ENCODE data around the gene PNLIPRP3. TPM values are rescaled to one million over a fixed set of nuclear protein-coding genes. Genes with fewer than 3 reads are reported as not detected.

The PNLIPRP3 gene
- total RNA-seq, 2 experiments from 2014 or later = not detected

DNA sequence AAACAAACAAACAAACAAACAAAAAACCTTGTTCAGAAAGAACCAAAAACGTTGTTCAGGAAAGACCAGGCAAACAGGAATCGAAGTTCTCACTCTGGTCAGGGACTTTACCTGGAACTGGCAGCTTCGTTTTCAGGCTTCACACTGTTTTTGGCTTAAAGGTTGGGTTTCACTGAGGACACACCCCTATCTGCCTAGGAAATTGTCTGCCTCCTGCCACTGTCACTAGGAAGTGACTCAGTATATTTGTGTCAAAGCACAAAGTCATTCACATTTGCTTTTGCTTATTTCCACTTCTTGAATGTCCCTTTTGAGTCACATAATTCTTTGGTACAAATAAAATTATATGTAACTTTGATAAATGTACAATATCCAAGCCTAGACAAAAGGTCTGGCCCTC, 37.9 kb downstream of the PNLIPRP3 start:
- Mint-ChIP-seq H3K9me3 (no peaks in the 10 kb centered on the region), H3K4me3 (no peak overlapping the region), H3K36me3 (ENCODE audit: low read depth) (no peaks in the 10 kb centered on the region), H3K27me3 (no peaks in the 10 kb centered on the region), H3K4me1 (ENCODE audit: low read depth) (no peaks in the 10 kb centered on the region), H3K27ac (no peak overlapping the region)
- H3K27ac ChIP-seq (ENCODE audit: low read depth in 1 of 2, low read length in 2 of 2) = no peak overlapping the region
- no peak overlapping the region for H3K4me3 ChIP-seq (ENCODE audit: low read length)
- H3K9me3 ChIP-seq (ENCODE audit: control insufficient read depth in 1 of 2, insufficient read depth in 1 of 2, low read length in 2 of 2) = peaks cover 0 to 3% of the 10 kb centered on the region in 2 experiments
- POLR2A ChIA-PET = no interaction called here
- DNase-seq = peak in 2 of 14 experiments; percentile 13 to 17
- TF ChIP-seq, protein P1, sequence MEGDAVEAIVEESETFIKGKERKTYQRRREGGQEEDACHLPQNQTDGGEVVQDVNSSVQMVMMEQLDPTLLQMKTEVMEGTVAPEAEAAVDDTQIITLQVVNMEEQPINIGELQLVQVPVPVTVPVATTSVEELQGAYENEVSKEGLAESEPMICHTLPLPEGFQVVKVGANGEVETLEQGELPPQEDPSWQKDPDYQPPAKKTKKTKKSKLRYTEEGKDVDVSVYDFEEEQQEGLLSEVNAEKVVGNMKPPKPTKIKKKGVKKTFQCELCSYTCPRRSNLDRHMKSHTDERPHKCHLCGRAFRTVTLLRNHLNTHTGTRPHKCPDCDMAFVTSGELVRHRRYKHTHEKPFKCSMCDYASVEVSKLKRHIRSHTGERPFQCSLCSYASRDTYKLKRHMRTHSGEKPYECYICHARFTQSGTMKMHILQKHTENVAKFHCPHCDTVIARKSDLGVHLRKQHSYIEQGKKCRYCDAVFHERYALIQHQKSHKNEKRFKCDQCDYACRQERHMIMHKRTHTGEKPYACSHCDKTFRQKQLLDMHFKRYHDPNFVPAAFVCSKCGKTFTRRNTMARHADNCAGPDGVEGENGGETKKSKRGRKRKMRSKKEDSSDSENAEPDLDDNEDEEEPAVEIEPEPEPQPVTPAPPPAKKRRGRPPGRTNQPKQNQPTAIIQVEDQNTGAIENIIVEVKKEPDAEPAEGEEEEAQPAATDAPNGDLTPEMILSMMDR (IDR thresholded peaks at IDR 0.05) = no peak
- intact Hi-C loops (cut with DNase I, micrococcal nuclease) = no loop called here
- H3K4me1 ChIP-seq (ENCODE audit: insufficient read depth, low read length) = no peaks in the 10 kb centered on the region
- CTCF ChIA-PET = no interaction called here
- H3K36me3 ChIP-seq (ENCODE audit: insufficient read depth, low read length) = no peaks in the 10 kb centered on the region
- no peaks in the 10 kb centered on the region for H3K27me3 ChIP-seq (ENCODE audit: control insufficient read depth in 1 of 2, insufficient read depth in 2 of 2, low read length in 2 of 2)
- ATAC-seq (ENCODE audit: poor library complexity) = no peak

DNA sequence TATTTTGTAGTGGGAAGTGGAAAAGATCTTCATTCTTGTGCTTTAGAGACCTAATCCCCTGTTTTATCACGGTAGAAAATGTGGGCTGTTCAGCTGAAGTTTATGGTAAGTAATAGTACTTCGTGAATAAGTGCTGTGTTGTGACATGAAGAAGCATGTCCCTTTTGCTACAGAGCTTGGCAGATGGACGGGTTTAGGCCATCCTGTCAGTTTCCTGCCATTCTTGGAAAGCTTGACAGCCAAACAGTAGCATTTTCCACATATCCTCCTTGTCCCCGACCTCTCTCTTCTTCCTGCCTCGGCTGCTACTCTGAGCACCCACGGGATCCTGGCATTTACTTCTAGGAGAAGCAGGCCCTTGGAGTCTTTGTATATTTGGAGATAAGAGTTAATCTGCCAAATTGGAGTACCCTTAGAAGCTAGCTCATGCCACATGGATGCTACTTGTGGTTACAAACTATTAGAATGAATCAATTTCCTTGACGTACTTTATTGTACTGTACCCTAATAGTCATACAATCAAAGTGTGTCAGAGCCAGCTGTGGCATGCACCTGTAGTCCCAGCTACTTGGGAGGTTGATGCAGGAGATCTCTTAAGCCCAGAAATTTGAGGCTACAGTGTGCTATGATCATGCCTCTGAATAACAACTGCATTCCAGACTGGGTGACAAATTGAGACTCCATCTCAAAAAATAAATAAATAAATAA, 39.2 kb downstream of the PNLIPRP3 start:
- DNase-seq = no peak
- H3K9me3 Mint-ChIP-seq = no peaks in the 10 kb centered on the region
- no peak overlapping the region for H3K4me3 ChIP-seq (ENCODE audit: low read length)
- no peak overlapping the region for H3K27ac Mint-ChIP-seq
- no peak for ATAC-seq (ENCODE audit: poor library complexity)
- no peaks in the 10 kb centered on the region for H3K36me3 Mint-ChIP-seq (ENCODE audit: low read depth)
- H3K27me3 Mint-ChIP-seq = no peaks in the 10 kb centered on the region
- peaks cover 0 to 3% of the 10 kb centered on the region in 2 experiments for H3K9me3 ChIP-seq (ENCODE audit: control insufficient read depth in 1 of 2, insufficient read depth in 1 of 2, low read length in 2 of 2)
- no peaks in the 10 kb centered on the region for H3K4me1 ChIP-seq (ENCODE audit: insufficient read depth, low read length)
- H3K27ac ChIP-seq (ENCODE audit: low read depth in 1 of 2, low read length in 2 of 2) = no peak overlapping the region
- TF ChIP-seq, protein P1 (IDR thresholded peaks at IDR 0.05) = no peak
- CTCF ChIA-PET = no interaction called here
- intact Hi-C loops (cut with DNase I, micrococcal nuclease) = no loop called here
- no peaks in the 10 kb centered on the region for H3K27me3 ChIP-seq (ENCODE audit: control insufficient read depth in 1 of 2, insufficient read depth in 2 of 2, low read length in 2 of 2)
- POLR2A ChIA-PET = no interaction called here
- H3K4me1 Mint-ChIP-seq (ENCODE audit: low read depth) = no peaks in the 10 kb centered on the region
- no peak overlapping the region for H3K4me3 Mint-ChIP-seq
- H3K36me3 ChIP-seq (ENCODE audit: insufficient read depth, low read length) = no peaks in the 10 kb centered on the region

DNA sequence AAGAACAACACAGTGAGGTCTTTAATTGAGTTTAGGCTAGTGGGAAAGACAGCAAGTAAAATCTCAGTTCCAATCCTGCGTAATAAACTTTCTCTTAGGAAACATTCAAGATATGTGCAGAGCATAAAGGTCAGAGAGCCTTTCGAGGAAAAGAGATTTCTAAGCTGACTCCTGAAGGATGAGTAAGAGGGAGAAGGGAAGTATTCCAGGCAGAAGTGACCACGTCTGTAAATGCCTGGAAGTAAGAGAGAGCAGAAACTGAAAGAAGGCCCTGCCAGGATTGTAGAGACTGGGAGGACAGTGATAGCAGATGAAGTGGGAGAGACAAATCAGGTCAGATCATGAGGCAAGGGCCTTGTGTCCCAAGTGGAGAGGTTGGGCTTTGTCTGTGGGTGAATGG, 41.8 kb downstream of the PNLIPRP3 start:
- Histone ChIP-seq H3K9me3 (ENCODE audit: control insufficient read depth in 1 of 2, insufficient read depth in 1 of 2, low read length in 2 of 2) (peaks cover 0 to 1% of the 10 kb centered on the region in 2 experiments), H3K27me3 (ENCODE audit: control insufficient read depth in 1 of 2, insufficient read depth in 2 of 2, low read length in 2 of 2) (no peaks in the 10 kb centered on the region), H3K4me3 (ENCODE audit: low read length) (no peak overlapping the region), H3K36me3 (ENCODE audit: insufficient read depth, low read length) (no peaks in the 10 kb centered on the region), H3K4me1 (ENCODE audit: insufficient read depth, low read length) (no peaks in the 10 kb centered on the region), H3K27ac (ENCODE audit: low read depth in 1 of 2, low read length in 2 of 2) (no peak overlapping the region)
- intact Hi-C loops (cut with DNase I, micrococcal nuclease) = no loop called here
- DNase-seq (no peak), ATAC-seq (ENCODE audit: poor library complexity) (no peak)
- H3K27ac Mint-ChIP-seq = no peak overlapping the region
- peaks cover 8% of the 10 kb centered on the region for H3K27me3 Mint-ChIP-seq
- H3K9me3 Mint-ChIP-seq = no peaks in the 10 kb centered on the region
- TF ChIP-seq, protein P1 (IDR thresholded peaks at IDR 0.05) = no peak
- no peaks in the 10 kb centered on the region for H3K36me3 Mint-ChIP-seq (ENCODE audit: low read depth)
- ChIA-PET POLR2A (no interaction called here), CTCF (no interaction called here)
- H3K4me3 Mint-ChIP-seq = no peak overlapping the region
- no peaks in the 10 kb centered on the region for H3K4me1 Mint-ChIP-seq (ENCODE audit: low read depth)
